Measurements from ENCODE around the gene BCL2L15.

The BCL2L15 gene

DNA sequence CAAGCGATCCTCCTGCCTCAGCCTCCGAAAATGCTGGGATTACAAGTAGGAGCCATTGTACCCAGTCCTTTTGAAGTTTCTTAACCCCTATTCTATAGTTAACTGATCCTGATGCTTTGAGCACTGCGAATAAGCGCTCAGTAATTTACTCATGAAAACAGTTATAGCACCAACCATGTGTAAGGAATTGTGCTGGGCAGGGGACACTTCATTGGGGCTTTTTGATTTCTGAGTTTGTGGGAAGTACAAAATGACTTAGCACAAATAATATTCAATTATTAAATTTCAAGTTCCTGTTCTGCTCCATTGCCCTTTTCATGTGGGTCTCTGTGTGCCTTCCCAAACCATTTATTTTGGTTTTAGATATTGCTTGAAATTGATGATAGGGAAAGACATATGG is 35.6 kb upstream of the BCL2L15 start:
- H3K27ac Mint-ChIP-seq, result peak overlapping the region; percentile 68
- no peaks in the 10 kb centered on the region for H3K27me3 Mint-ChIP-seq
- H3K36me3 Mint-ChIP-seq (ENCODE audit: low read depth), result no peaks in the 10 kb centered on the region
- H3K4me1 Mint-ChIP-seq (ENCODE audit: low read depth), result peaks cover 44% of the 10 kb centered on the region
- no peaks in the 10 kb centered on the region for H3K9me3 Mint-ChIP-seq
- H3K4me3 Mint-ChIP-seq, result no peak overlapping the region
- intact Hi-C loops (cut with micrococcal nuclease), result no loop called here

- peaks cover 11% of the 10 kb centered on the region for H3K4me1 Mint-ChIP-seq (ENCODE audit: low read depth)
- no peak overlapping the region for H3K4me3 Mint-ChIP-seq
- H3K27me3 Mint-ChIP-seq, result no peaks in the 10 kb centered on the region
- H3K27ac Mint-ChIP-seq, result no peak overlapping the region
- no peaks in the 10 kb centered on the region for H3K9me3 Mint-ChIP-seq
- H3K36me3 Mint-ChIP-seq (ENCODE audit: low read depth), result peaks cover 25% of the 10 kb centered on the region
- intact Hi-C loops (cut with micrococcal nuclease), result no loop called here
Measured at GRCh38 chr1:113918243-113918642, 30.9 kb upstream of the BCL2L15 start.

- H3K4me1 Mint-ChIP-seq (ENCODE audit: low read depth), result peaks cover 11% of the 10 kb centered on the region
- H3K4me3 Mint-ChIP-seq, result no peak overlapping the region
- intact Hi-C loops (cut with micrococcal nuclease), result no loop called here
- H3K27me3 Mint-ChIP-seq, result no peaks in the 10 kb centered on the region
- no peak overlapping the region for H3K27ac Mint-ChIP-seq
- H3K36me3 Mint-ChIP-seq (ENCODE audit: low read depth), result peaks cover 32% of the 10 kb centered on the region
- H3K9me3 Mint-ChIP-seq, result no peaks in the 10 kb centered on the region
Measured at GRCh38 chr1:113917400-113918082, 30.2 kb upstream of the BCL2L15 start.

GRCh38 chr1:113916974-113917373 is 29.6 kb upstream of the BCL2L15 start:
- no peaks in the 10 kb centered on the region for H3K27me3 Mint-ChIP-seq
- peaks cover 38% of the 10 kb centered on the region for H3K36me3 Mint-ChIP-seq (ENCODE audit: low read depth)
- no peaks in the 10 kb centered on the region for H3K9me3 Mint-ChIP-seq
- peaks cover 11% of the 10 kb centered on the region for H3K4me1 Mint-ChIP-seq (ENCODE audit: low read depth)
- intact Hi-C loops (cut with micrococcal nuclease), result no loop called here
- H3K4me3 Mint-ChIP-seq, result no peak overlapping the region
- H3K27ac Mint-ChIP-seq, result no peak overlapping the region

DNA sequence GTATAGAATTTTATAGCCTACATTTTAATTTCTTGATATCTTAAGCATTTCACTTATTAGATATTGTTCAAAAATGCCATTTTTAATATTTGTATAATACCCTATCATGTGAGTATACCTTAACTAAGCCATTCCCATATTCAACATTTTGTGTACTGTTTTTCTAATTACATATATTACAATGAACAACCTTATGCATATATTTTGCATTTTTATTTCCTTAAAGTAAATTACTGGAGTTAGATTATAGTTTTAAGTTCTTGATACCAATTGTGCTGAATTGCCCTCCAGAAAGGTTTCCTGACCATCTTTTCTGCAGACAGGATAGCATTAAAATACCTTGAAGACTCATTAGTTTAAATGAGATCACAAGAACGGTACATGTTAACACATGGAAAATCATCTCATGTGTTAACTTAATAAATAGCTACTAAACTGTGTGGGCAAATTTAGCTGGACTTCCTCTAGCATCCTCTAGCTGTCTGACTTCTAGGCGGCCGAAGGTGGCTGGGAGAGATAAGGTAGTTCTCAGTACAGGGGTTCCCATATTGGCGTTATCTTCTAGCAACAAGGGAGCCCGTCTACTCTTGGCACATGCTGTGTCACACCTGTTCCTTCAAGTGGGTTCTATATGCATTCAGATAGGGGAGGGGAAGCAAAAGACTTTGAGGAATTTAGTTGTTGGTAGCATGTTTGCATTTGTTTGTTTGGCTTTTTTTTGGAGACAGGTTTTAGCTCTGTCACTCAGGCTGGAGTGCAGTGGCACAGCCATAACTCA is 26.7 kb upstream of the BCL2L15 start:
- no peak overlapping the region for H3K27ac Mint-ChIP-seq
- peaks cover 26% of the 10 kb centered on the region for H3K4me1 Mint-ChIP-seq (ENCODE audit: low read depth)
- H3K9me3 Mint-ChIP-seq, result no peaks in the 10 kb centered on the region
- H3K27me3 Mint-ChIP-seq, result no peaks in the 10 kb centered on the region
- no peak overlapping the region for H3K4me3 Mint-ChIP-seq
- intact Hi-C loops (cut with micrococcal nuclease), result no loop called here
- H3K36me3 Mint-ChIP-seq (ENCODE audit: low read depth), result peaks cover 64% of the 10 kb centered on the region

- Mint-ChIP-seq H3K4me3 (no peak overlapping the region), H3K36me3 (ENCODE audit: low read depth) (peaks cover 72% of the 10 kb centered on the region), H3K27me3 (no peaks in the 10 kb centered on the region), H3K4me1 (ENCODE audit: low read depth) (peaks cover 33% of the 10 kb centered on the region), H3K9me3 (no peaks in the 10 kb centered on the region), H3K27ac (no peak overlapping the region)
- intact Hi-C loops (cut with micrococcal nuclease), result no loop called here
Measured at GRCh38 chr1:113913312-113913668, 25.9 kb upstream of the BCL2L15 start.

GRCh38 chr1:113912594-113913311 is 25.4 kb upstream of the BCL2L15 start:
- H3K9me3 Mint-ChIP-seq, result no peaks in the 10 kb centered on the region
- no peak overlapping the region for H3K27ac Mint-ChIP-seq
- H3K4me1 Mint-ChIP-seq (ENCODE audit: low read depth), result peaks cover 39% of the 10 kb centered on the region
- H3K27me3 Mint-ChIP-seq, result no peaks in the 10 kb centered on the region
- H3K36me3 Mint-ChIP-seq (ENCODE audit: low read depth), result peaks cover 78% of the 10 kb centered on the region
- intact Hi-C loops (cut with micrococcal nuclease), result no loop called here
- H3K4me3 Mint-ChIP-seq, result no peak overlapping the region

GRCh38 chr1:113905435-113905861 is 18.1 kb upstream of the BCL2L15 start:
- peaks cover 66% of the 10 kb centered on the region for H3K4me1 Mint-ChIP-seq (ENCODE audit: low read depth)
- H3K4me3 Mint-ChIP-seq, result peak overlapping the region; percentile 97

DNA sequence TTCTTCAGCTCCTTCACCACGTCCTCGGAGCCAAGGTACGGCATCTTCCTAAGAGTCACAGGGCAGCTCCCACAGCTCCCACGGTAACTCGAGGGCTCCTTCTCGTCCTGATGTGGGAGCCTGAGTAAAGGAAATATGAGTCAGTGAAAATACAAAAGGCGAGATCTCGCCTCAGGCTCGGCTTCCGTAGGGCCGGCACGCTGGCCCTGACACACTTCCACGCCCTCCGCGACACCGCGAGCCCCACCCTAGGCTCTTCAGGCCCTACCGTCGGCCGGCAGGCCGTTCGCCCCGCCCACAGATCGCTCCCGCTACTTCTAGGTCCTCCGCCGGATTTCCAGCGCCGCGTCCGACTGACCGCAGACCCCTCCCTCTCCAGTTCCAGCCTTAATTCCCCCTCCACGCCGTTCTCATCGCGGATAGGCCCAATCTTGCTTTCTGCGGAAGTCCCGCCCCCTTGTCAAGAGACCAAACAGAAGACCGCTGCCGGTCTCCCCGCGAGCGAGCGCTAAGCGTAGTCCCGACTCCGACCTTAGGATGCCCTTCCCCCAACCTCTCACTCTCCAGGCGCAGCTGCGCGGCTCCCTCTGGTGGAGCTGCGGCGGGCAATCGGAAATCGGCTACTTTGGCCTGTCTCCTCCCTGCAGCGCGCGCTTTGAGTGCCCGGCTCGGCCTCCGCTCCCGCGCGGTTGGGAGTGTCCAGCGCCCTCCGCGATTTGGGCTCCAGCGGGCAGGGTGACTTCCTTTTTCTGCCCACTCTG is 17.5 kb upstream of the BCL2L15 start, which contains the start of the genes AP4B1 and DCLRE1B:
TSS of gene AP4B1 (minus strand) at position 126 of the 761 bp plus-strand sequence. CDS start at position 44, 82 bp downstream.
TSS of gene DCLRE1B (plus strand) at position 653 of the 761 bp plus-strand sequence. CDS start 261 bp downstream, outside the sequence.
- H3K4me1 Mint-ChIP-seq (ENCODE audit: low read depth), result peaks cover 60% of the 10 kb centered on the region
- H3K36me3 Mint-ChIP-seq (ENCODE audit: low read depth), result peaks cover 60% of the 10 kb centered on the region
- H3K27ac Mint-ChIP-seq, result peak within 1 kb of the TSS; percentile 90
- H3K27me3 Mint-ChIP-seq, result no peaks in the 10 kb centered on the region
- intact Hi-C loops (cut with micrococcal nuclease), result loop anchor here (1.0 to 5.0 kb wide), 5 partner anchors 24 to 146 kb away; partner anchors contain the start of genes HIPK1, PHTF1 and RSBN1
- H3K9me3 Mint-ChIP-seq, result no peaks in the 10 kb centered on the region
- H3K4me3 Mint-ChIP-seq, result peak within 1 kb of the TSS; percentile 97

More at GRCh38 chr1:113905435-113905861, 18.1 kb upstream of the BCL2L15 start:
- Mint-ChIP-seq H3K9me3 (no peaks in the 10 kb centered on the region), H3K27ac (peak overlapping the region; percentile 90), H3K27me3 (no peaks in the 10 kb centered on the region), H3K36me3 (ENCODE audit: low read depth) (peaks cover 60% of the 10 kb centered on the region)
- intact Hi-C loops (cut with micrococcal nuclease), result loop anchor here (1.0 kb wide), 3 partner anchors 24 to 146 kb away; partner anchors contain the start of genes HIPK1, PHTF1 and RSBN1

- H3K4me3 Mint-ChIP-seq, result peak overlapping the region; percentile 97
- no peaks in the 10 kb centered on the region for H3K27me3 Mint-ChIP-seq
- peaks cover 58% of the 10 kb centered on the region for H3K4me1 Mint-ChIP-seq (ENCODE audit: low read depth)
- H3K27ac Mint-ChIP-seq, result peak overlapping the region; percentile 90
- H3K36me3 Mint-ChIP-seq (ENCODE audit: low read depth), result peaks cover 60% of the 10 kb centered on the region
- intact Hi-C loops (cut with micrococcal nuclease), result loop anchor here (1.0 to 5.0 kb wide), 2 partner anchors 47 to 69 kb away; no protein-coding TSS in a partner anchor
- H3K9me3 Mint-ChIP-seq, result no peaks in the 10 kb centered on the region
Measured at GRCh38 chr1:113904293-113904673, 16.9 kb upstream of the BCL2L15 start.

GRCh38 chr1:113903501-113904292 is 16.3 kb upstream of the BCL2L15 start:
- H3K36me3 Mint-ChIP-seq (ENCODE audit: low read depth), result peaks cover 62% of the 10 kb centered on the region
- intact Hi-C loops (cut with micrococcal nuclease), result loop anchor here (1.0 to 5.0 kb wide), 2 partner anchors 46 to 68 kb away; no protein-coding TSS in a partner anchor
- H3K4me3 Mint-ChIP-seq, result peak overlapping the region; percentile 97
- H3K27me3 Mint-ChIP-seq, result no peaks in the 10 kb centered on the region
- H3K4me1 Mint-ChIP-seq (ENCODE audit: low read depth), result peaks cover 61% of the 10 kb centered on the region
- H3K27ac Mint-ChIP-seq, result peak overlapping the region; percentile 90
- H3K9me3 Mint-ChIP-seq, result no peaks in the 10 kb centered on the region

DNA sequence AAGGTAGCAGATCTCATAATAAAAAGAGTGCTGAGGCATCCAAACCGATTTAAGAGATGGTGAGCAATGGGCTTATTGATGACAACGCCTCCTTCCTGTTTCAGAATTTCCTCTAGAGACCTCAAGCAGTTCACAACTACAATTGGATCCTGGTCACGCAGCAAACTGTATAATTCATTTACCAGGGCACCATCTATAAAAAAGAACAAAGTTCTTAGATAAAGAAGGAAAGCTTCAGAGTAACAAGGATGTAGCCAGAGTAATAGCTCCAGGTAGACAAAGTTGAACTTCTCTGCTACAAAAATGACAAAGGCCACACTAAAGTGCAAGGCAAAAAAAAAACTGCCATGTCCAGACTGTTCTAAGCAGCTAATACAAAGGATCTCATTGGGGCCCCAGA is 13.8 kb upstream of the BCL2L15 start:
- intact Hi-C loops (cut with micrococcal nuclease), result loop anchor here (5.0 kb wide), 1 partner anchor 44 kb away; no protein-coding TSS in a partner anchor
- no peaks in the 10 kb centered on the region for H3K9me3 Mint-ChIP-seq
- H3K27me3 Mint-ChIP-seq, result no peaks in the 10 kb centered on the region
- H3K27ac Mint-ChIP-seq, result no peak overlapping the region
- peaks cover 65% of the 10 kb centered on the region for H3K36me3 Mint-ChIP-seq (ENCODE audit: low read depth)
- H3K4me3 Mint-ChIP-seq, result no peak overlapping the region
- H3K4me1 Mint-ChIP-seq (ENCODE audit: low read depth), result peaks cover 46% of the 10 kb centered on the region
